Measurements from ENCODE around the gene ST8SIA1.

DNA sequence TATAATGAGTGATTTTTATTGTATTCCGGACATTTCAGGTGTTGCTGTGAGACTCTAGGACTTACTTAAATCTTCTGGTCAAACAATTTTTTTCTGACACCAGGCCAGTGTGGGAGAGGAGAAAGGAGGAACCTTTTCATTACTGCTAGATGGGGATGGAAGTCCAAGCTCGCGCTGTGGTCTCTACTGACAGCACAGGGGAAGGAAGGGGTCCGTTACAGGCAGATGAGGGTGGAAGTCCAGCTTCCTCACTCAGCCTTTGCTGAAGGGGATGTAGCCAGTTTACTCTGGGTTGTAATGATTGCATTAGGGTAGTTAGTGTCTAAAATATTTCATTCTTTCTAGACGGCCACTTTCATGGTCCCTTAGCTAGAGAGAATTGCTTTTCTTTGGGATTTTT is 26.3 kb upstream of the ST8SIA1 start:
- TF ChIP-seq CTCF (IDR thresholded peaks at IDR 0.05; ENCODE audit: insufficient read depth, low read depth, low read length) (no peak), EZH2 (IDR thresholded peaks at IDR 0.05; ENCODE audit: insufficient read depth, low read length) (no peak)
